WTC11 (cell line): ENCODE data around the gene PRDM12.

Experiments used
- CREB1 ChIP-seq: sonication (generic); formaldehyde crosslinking; IDR thresholded peaks from 2 replicates; pipeline ENCODE4 v1.8.0; 2023; ENCODE audit warnings: mild to moderate bottlenecking, missing genetic modification reagents
- EMX1 ChIP-seq: fragments of 250-450 bp; sonication (Bioruptor Pico); IDR thresholded peaks from 2 replicates; pipeline ENCODE4 v1.8.0; 2021; ENCODE audit warnings: mild to moderate bottlenecking
- ESRRA ChIP-seq: sonication (generic); formaldehyde crosslinking; IDR thresholded peaks from 2 replicates; pipeline ENCODE4 v1.8.1; 2022; ENCODE audit warnings: mild to moderate bottlenecking, missing genetic modification reagents, borderline replicate concordance
- FOXK1 ChIP-seq: sonication (generic); formaldehyde crosslinking; IDR thresholded peaks from 2 replicates; pipeline ENCODE4 v1.8.0; 2022; ENCODE audit warnings: mild to moderate bottlenecking, moderate library complexity, missing genetic modification reagents
- JUN ChIP-seq: sonication (generic); formaldehyde crosslinking; IDR thresholded peaks from 2 replicates; pipeline ENCODE4 v1.8.0; 2023; ENCODE audit warnings: mild to moderate bottlenecking, missing genetic modification reagents
- NR1H2 ChIP-seq: sonication (generic); formaldehyde crosslinking; IDR thresholded peaks from 2 replicates; pipeline ENCODE4 v1.9.0; 2021; ENCODE audit warnings: mild to moderate bottlenecking, moderate library complexity, missing genetic modification reagents
- SP1 ChIP-seq: sonication (generic); formaldehyde crosslinking; conservative IDR thresholded peaks from 2 replicates; pipeline ENCODE4 v1.8.1; 2022; ENCODE audit warnings: missing genetic modification reagents
- TF ChIP-seq, protein P1 (sequence below): fragments of 200-600 bp; IDR thresholded peaks from 2 replicates; pipeline ENCODE4 v1.8.0; 2022; ENCODE audit warnings: antibody characterized with exemption
- TF ChIP-seq, protein P2 (sequence below): sonication (generic); formaldehyde crosslinking; IDR thresholded peaks from 2 replicates; pipeline ENCODE4 v1.8.0; 2022; ENCODE audit warnings: mild to moderate bottlenecking, missing genetic modification reagents
- TF ChIP-seq, protein P3 (sequence below): sonication (generic); formaldehyde crosslinking; IDR thresholded peaks from 2 replicates; pipeline ENCODE4 v1.8.1; 2022; ENCODE audit warnings: missing genetic modification reagents, borderline replicate concordance
- TF ChIP-seq, protein P4 (sequence below): sonication (generic); formaldehyde crosslinking; IDR thresholded peaks from 2 replicates; pipeline ENCODE4 v1.8.1; 2022; ENCODE audit warnings: mild to moderate bottlenecking, moderate library complexity, missing genetic modification reagents
- TF ChIP-seq, protein P5 (sequence below): sonication (generic); formaldehyde crosslinking; IDR thresholded peaks from 2 replicates; pipeline ENCODE4 v1.8.1; 2023; ENCODE audit warnings: mild to moderate bottlenecking, moderate library complexity, missing genetic modification reagents
- TF ChIP-seq, protein P6 (sequence below): sonication (generic); formaldehyde crosslinking; IDR thresholded peaks from 2 replicates; pipeline ENCODE4 v1.8.1; 2023; ENCODE audit warnings: mild to moderate bottlenecking, missing genetic modification reagents, moderate library complexity

DNA sequence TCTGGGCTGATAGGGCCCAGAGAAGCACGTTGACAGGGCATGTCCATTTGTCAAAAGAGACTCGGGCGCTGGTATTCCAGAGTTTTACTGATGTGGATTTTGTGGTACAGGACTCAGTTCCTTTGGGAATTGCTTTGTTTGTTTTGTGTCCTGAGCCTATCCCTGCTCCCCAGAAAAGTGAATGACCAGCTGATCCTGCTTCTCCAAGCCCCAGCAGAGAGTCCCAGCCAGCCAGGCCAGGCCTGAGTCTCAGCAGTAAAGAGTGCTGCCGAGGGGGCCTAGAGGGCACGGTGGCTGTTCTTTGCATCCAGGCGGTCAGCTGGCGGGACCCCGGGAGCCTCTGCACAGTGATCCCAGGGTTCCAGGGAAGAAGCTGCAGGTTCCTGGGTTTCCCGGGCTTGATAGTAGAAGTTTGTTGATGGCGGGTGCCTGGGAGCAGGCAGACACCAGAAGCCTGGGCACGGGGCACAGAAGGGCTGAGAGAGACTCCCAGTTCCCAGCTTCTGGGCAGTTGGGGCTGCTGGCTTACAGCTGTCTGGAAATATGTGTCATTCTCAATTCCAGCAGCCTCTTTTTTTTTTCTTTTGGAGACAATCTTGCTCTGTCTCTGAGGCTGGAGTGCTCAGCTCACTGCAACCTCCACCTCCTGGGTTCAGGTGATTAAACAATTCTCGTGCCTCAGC lies 8.7 kb downstream of the PRDM12 start:
- TF ChIP-seq, protein P1, sequence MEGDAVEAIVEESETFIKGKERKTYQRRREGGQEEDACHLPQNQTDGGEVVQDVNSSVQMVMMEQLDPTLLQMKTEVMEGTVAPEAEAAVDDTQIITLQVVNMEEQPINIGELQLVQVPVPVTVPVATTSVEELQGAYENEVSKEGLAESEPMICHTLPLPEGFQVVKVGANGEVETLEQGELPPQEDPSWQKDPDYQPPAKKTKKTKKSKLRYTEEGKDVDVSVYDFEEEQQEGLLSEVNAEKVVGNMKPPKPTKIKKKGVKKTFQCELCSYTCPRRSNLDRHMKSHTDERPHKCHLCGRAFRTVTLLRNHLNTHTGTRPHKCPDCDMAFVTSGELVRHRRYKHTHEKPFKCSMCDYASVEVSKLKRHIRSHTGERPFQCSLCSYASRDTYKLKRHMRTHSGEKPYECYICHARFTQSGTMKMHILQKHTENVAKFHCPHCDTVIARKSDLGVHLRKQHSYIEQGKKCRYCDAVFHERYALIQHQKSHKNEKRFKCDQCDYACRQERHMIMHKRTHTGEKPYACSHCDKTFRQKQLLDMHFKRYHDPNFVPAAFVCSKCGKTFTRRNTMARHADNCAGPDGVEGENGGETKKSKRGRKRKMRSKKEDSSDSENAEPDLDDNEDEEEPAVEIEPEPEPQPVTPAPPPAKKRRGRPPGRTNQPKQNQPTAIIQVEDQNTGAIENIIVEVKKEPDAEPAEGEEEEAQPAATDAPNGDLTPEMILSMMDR: no peak
- TF ChIP-seq JUN (CRISPR knock-in tag) (no peak), SP1 (CRISPR knock-in tag) (no peak), EMX1 (CRISPR knock-in tag) (no peak), NR1H2 (CRISPR knock-in tag) (no peak), CREB1 (no peak), ESRRA (CRISPR knock-in tag) (no peak), FOXK1 (CRISPR knock-in tag) (no peak)
- TF ChIP-seq, protein P2, sequence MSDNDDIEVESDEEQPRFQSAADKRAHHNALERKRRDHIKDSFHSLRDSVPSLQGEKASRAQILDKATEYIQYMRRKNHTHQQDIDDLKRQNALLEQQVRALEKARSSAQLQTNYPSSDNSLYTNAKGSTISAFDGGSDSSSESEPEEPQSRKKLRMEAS (CRISPR knock-in tag): no peak
- TF ChIP-seq, protein P3, sequence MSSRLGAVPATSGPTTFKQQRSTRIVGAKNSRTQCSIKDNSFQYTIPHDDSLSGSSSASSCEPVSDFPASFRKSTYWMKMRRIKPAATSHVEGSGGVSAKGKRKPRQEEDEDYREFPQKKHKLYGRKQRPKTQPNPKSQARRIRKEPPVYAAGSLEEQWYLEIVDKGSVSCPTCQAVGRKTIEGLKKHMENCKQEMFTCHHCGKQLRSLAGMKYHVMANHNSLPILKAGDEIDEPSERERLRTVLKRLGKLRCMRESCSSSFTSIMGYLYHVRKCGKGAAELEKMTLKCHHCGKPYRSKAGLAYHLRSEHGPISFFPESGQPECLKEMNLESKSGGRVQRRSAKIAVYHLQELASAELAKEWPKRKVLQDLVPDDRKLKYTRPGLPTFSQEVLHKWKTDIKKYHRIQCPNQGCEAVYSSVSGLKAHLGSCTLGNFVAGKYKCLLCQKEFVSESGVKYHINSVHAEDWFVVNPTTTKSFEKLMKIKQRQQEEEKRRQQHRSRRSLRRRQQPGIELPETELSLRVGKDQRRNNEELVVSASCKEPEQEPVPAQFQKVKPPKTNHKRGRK: no peak
- TF ChIP-seq, protein P4, sequence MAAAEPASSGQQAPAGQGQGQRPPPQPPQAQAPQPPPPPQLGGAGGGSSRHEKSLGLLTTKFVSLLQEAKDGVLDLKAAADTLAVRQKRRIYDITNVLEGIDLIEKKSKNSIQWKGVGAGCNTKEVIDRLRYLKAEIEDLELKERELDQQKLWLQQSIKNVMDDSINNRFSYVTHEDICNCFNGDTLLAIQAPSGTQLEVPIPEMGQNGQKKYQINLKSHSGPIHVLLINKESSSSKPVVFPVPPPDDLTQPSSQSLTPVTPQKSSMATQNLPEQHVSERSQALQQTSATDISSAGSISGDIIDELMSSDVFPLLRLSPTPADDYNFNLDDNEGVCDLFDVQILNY: no peak
- TF ChIP-seq, protein P5, sequence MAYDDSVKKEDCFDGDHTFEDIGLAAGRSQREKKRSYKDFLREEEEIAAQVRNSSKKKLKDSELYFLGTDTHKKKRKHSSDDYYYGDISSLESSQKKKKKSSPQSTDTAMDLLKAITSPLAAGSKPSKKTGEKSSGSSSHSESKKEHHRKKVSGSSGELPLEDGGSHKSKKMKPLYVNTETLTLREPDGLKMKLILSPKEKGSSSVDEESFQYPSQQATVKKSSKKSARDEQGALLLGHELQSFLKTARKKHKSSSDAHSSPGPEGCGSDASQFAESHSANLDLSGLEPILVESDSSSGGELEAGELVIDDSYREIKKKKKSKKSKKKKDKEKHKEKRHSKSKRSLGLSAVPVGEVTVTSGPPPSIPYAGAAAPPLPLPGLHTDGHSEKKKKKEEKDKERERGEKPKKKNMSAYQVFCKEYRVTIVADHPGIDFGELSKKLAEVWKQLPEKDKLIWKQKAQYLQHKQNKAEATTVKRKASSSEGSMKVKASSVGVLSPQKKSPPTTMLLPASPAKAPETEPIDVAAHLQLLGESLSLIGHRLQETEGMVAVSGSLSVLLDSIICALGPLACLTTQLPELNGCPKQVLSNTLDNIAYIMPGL: no peak
- TF ChIP-seq, protein P6, sequence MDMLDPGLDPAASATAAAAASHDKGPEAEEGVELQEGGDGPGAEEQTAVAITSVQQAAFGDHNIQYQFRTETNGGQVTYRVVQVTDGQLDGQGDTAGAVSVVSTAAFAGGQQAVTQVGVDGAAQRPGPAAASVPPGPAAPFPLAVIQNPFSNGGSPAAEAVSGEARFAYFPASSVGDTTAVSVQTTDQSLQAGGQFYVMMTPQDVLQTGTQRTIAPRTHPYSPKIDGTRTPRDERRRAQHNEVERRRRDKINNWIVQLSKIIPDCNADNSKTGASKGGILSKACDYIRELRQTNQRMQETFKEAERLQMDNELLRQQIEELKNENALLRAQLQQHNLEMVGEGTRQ (CRISPR knock-in tag): no peak
